NCI-H69 (cell line): ENCODE results near the gene TMEM229B.

Source experiments
- DNase-seq: peaks from one replicate; lab custom pipeline; 2025; lab: John Stamatoyannopoulos, UW

Gene TMEM229B

GRCh38 chr14:67423424-67423823 lies 65.1 kb downstream of the TMEM229B start:
- no peak for DNase-seq

- no peak for DNase-seq
Measured at GRCh38 chr14:67421356-67422224, 66.9 kb downstream of the TMEM229B start.
